ENCODE results near the gene HOXC9. TPM values are rescaled to one million over a fixed set of nuclear protein-coding genes. Genes with fewer than 3 reads are reported as not detected.

Gene HOXC9
- polyA plus RNA-seq, 1 experiment = 1.2 TPM

DNA sequence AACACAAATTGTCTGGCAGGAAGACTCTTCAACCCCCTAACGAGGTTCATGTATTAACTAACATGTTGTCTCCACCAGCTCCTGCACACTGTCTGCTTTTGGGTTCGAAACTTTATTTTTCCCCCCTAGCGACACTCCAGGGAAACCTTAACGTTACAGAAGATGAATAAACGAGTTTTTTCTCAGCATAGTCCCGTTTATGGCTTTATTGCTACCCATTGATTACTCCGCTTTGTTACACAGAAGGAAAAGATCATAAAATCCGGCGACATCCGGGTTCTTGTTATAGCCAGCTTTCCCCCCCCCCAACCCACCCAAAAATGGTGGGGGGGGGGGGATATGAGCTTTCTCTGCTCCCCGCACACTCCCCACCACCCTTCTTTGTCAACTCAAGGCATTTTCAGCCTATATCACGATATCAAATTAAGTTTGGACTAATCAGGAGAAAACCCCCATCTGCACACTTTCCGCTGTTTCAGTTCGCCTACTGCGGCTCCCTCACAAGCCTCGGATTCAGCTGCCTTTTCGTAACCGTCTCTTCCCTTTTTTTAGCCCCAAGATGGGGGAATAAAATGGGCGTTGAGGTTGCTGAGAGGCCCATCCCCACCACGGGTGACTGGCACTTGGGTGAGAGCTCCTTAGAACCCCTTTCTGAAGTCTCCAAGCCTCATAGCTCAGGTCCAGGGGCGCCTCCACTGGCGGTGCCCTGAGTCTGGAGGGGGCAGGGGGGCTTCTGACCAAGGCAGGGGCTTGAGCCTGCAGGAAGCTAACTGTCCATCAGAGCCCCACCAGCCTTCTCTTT lies 26.9 kb downstream of the HOXC9 start:
- TF ChIP-seq, protein P1, sequence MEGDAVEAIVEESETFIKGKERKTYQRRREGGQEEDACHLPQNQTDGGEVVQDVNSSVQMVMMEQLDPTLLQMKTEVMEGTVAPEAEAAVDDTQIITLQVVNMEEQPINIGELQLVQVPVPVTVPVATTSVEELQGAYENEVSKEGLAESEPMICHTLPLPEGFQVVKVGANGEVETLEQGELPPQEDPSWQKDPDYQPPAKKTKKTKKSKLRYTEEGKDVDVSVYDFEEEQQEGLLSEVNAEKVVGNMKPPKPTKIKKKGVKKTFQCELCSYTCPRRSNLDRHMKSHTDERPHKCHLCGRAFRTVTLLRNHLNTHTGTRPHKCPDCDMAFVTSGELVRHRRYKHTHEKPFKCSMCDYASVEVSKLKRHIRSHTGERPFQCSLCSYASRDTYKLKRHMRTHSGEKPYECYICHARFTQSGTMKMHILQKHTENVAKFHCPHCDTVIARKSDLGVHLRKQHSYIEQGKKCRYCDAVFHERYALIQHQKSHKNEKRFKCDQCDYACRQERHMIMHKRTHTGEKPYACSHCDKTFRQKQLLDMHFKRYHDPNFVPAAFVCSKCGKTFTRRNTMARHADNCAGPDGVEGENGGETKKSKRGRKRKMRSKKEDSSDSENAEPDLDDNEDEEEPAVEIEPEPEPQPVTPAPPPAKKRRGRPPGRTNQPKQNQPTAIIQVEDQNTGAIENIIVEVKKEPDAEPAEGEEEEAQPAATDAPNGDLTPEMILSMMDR (IDR thresholded peaks at IDR 0.05; ENCODE audit: insufficient read depth, low read depth, low read length) = no peak
- H3K4me3 ChIP-seq (ENCODE audit: low read depth, low read length) = no peak overlapping the region
- peaks cover 2% of the 10 kb centered on the region; the same call in 1 of the 2 replicates for H3K36me3 ChIP-seq (ENCODE audit: control insufficient read depth, insufficient read depth, low read length)
- no peak for DNase-seq (ENCODE audit: low read depth)
- POLR2A ChIA-PET = no interaction called here
- CTCF ChIA-PET = interaction anchor here (0.6 to 10.1 kb wide), 9 partner anchors 15 to 189 kb away, joined by 3 to 88 read pairs (median 4); partner anchors contain the start of gene HOXC8
- H3K27me3 ChIP-seq (ENCODE audit: control insufficient read depth, insufficient read depth, low read length) = peaks cover 3% of the 10 kb centered on the region; the same call in 1 of the 2 replicates

DNA sequence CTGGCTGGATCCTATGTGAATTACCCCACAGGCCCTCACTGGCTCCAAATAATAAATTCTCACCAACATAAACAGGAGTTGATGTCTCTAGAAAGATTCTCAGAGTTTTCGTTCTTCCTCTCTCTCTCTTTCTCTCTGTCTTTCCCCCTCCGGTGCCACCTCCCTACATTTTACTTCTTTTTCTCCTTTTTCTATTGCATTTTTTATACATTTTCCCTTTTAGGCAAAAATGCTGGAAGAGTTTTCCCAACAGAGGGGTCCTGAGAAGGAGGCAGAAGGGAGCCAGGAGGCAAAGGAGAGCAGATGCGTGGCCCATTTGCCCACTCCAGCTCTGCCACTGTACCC lies 27.5 kb downstream of the HOXC9 start:
- ChIA-PET CTCF (interaction anchor here (0.6 to 10.1 kb wide), 9 partner anchors 15 to 281 kb away, joined by 3 to 88 read pairs (median 4); no protein-coding TSS in a partner anchor), POLR2A (no interaction called here)
- Histone ChIP-seq H3K27me3 (ENCODE audit: control insufficient read depth, insufficient read depth, low read length) (peaks cover 3% of the 10 kb centered on the region; the same call in 1 of the 2 replicates), H3K36me3 (ENCODE audit: control insufficient read depth, insufficient read depth, low read length) (peaks cover 2% of the 10 kb centered on the region; the same call in 1 of the 2 replicates), H3K4me3 (ENCODE audit: low read depth, low read length) (no peak overlapping the region)
- no peak for DNase-seq (ENCODE audit: low read depth)
- TF ChIP-seq, protein P1 (IDR thresholded peaks at IDR 0.05; ENCODE audit: insufficient read depth, low read depth, low read length) = no peak

DNA sequence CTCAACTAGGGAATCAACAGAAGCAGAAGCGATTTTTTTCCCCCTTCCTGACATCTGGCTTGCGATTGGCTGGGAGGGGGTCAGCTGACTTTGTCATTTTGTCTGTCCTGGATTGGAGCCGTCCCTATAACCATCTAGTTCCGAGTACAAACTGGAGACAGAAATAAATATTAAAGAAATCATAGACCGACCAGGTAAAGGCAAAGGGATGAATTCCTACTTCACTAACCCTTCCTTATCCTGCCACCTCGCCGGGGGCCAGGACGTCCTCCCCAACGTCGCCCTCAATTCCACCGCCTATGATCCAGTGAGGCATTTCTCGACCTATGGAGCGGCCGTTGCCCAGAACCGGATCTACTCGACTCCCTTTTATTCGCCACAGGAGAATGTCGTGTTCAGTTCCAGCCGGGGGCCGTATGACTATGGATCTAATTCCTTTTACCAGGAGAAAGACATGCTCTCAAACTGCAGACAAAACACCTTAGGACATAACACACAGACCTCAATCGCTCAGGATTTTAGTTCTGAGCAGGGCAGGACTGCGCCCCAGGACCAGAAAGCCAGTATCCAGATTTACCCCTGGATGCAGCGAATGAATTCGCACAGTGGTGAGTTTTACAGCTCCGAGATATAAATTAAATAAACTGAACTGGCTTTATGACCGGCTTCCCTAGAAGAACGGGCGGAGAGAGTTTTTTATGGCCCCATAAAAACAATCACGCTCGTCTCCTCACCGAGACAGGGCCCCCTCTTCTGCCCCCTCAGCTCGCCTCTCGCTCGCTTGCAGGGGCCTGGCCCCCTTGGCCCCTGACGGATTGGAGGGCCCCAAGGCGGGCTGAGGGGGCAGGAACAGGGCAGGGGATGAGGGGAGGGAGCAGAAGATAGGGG lies 28.6 kb downstream of the HOXC9 start, which contains the start of gene HOXC6:
Gene HOXC6 (plus strand): TSS at position 127 of the 888 bp plus-strand sequence. CDS start 82 bp downstream, at position 209.
- H3K36me3 ChIP-seq (ENCODE audit: control insufficient read depth, insufficient read depth, low read length) = peaks cover 2% of the 10 kb centered on the region; the same call in 1 of the 2 replicates
- POLR2A ChIA-PET = no interaction called here
- no peak for DNase-seq (ENCODE audit: low read depth)
- H3K4me3 ChIP-seq (ENCODE audit: low read depth, low read length) = no peak within 1 kb of the TSS
- CTCF ChIA-PET = interaction anchor here (0.7 to 10.1 kb wide), 6 partner anchors 20 to 282 kb away, joined by 3 to 88 read pairs (median 4); partner anchors contain the start of gene HOXC8
- TF ChIP-seq, protein P1 (IDR thresholded peaks at IDR 0.05; ENCODE audit: insufficient read depth, low read depth, low read length) = no peak
- H3K27me3 ChIP-seq (ENCODE audit: control insufficient read depth, insufficient read depth, low read length) = no peaks in the 10 kb centered on the region; the same call in 1 of the 2 replicates

DNA sequence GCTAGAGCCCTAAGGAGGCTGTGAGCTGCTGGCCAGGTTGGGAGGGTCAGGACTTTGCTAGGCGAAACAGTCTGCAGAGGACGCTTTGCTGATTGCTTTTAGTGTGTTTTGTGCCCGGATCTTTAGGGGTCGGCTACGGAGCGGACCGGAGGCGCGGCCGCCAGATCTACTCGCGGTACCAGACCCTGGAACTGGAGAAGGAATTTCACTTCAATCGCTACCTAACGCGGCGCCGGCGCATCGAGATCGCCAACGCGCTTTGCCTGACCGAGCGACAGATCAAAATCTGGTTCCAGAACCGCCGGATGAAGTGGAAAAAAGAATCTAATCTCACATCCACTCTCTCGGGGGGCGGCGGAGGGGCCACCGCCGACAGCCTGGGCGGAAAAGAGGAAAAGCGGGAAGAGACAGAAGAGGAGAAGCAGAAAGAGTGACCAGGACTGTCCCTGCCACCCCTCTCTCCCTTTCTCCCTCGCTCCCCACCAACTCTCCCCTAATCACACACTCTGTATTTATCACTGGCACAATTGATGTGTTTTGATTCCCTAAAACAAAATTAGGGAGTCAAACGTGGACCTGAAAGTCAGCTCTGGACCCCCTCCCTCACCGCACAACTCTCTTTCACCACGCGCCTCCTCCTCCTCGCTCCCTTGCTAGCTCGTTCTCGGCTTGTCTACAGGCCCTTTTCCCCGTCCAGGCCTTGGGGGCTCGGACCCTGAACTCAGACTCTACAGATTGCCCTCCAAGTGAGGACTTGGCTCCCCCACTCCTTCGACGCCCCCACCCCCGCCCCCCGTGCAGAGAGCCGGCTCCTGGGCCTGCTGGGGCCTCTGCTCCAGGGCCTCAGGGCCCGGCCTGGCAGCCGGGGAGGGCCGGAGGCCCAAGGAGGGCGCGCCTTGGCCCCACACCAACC lies 29.8 kb downstream of the HOXC9 start:
- CTCF ChIA-PET = interaction anchor here (5.1 to 10.1 kb wide), 3 partner anchors 171 to 178 kb away, joined by 35 to 88 read pairs (median 36); no protein-coding TSS in a partner anchor
- H3K36me3 ChIP-seq (ENCODE audit: control insufficient read depth, insufficient read depth, low read length) = peaks cover 2% of the 10 kb centered on the region; the same call in 1 of the 2 replicates
- POLR2A ChIA-PET = no interaction called here
- TF ChIP-seq, protein P1 (IDR thresholded peaks at IDR 0.05; ENCODE audit: insufficient read depth, low read depth, low read length) = no peak
- H3K4me3 ChIP-seq (ENCODE audit: low read depth, low read length) = no peak overlapping the region
- no peak for DNase-seq (ENCODE audit: low read depth)
- peaks cover 1% of the 10 kb centered on the region for H3K27me3 ChIP-seq (ENCODE audit: control insufficient read depth, insufficient read depth, low read length)

Data from BJ (cell line).